Fibroblast of skin of left biceps (primary cell): ENCODE data around the gene BSPRY.
A peak's percentile ranks its signal among the peaks of the same experiment; 100 is the strongest.
"Not testable (repeated sequence)": the region's sequence is repeated elsewhere in the genome, so short reads cannot be mapped to it uniquely, and the experiment has no call there.

ENCODE experiments used
- DNase-seq, 2 experiments: peaks; one replicate each; pipeline ENCODE4 v3.0.0-alpha.2; 2013; ENCODE audit warnings: low read depth in 2 of 2

BSPRY gene

GRCh38 chr9:113395000-113395861 lies 45.9 kb downstream of the BSPRY start:
- DNase-seq, result no peak

GRCh38 chr9:113397203-113397631 lies 47.9 kb downstream of the BSPRY start:
- no peak for DNase-seq

- DNase-seq, result no peak
These were observed 49.5 kb downstream of the BSPRY start for GRCh38 chr9:113398796-113399195.

- DNase-seq, result no peak
These were observed 50.4 kb downstream of the BSPRY start for GRCh38 chr9:113399646-113400200.

GRCh38 chr9:113401027-113401792 lies 51.9 kb downstream of the BSPRY start, which contains the start of gene ALAD:
Gene ALAD, minus strand, starts transcription at chr9:113401284. Its CDS starts 7,725 bp downstream, at chr9:113393559.
- peak; percentile 95 to 96 for DNase-seq

- DNase-seq, result no peak
These were observed 54.3 kb downstream of the BSPRY start for GRCh38 chr9:113403646-113404045.

- not testable (repeated sequence) for DNase-seq
These were observed 57.0 kb downstream of the BSPRY start for GRCh38 chr9:113406353-113406752.

- DNase-seq, result peak; percentile 12 to 21
These were observed 57.7 kb downstream of the BSPRY start for GRCh38 chr9:113406873-113407511.

GRCh38 chr9:113409481-113409880 lies 60.1 kb downstream of the BSPRY start:
- DNase-seq, result no peak

GRCh38 chr9:113409883-113410206 lies 60.5 kb downstream of the BSPRY start:
- no peak for DNase-seq

GRCh38 chr9:113410207-113410864 lies 61.0 kb downstream of the BSPRY start, which contains the start of the genes C9orf43 and POLE3:
Gene C9orf43, plus strand, starts transcription at chr9:113410747. Its CDS starts 2,747 bp downstream, at chr9:113413494.
Gene POLE3, minus strand, starts transcription at chr9:113410675. Its CDS starts 382 bp downstream, at chr9:113410293.
- peak; percentile 88 for DNase-seq

- DNase-seq, result no peak
These were observed 66.9 kb downstream of the BSPRY start for GRCh38 chr9:113416149-113416721.

GRCh38 chr9:113417370-113417769 lies 68.0 kb downstream of the BSPRY start:
- DNase-seq, result no peak
